Astrocyte (in vitro differentiated cells and primary cell): ENCODE measurements around the gene DDX31.

Experiments used
- EZH2 ChIP-seq: IDR thresholded peaks from 2 replicates; pipeline ENCODE4 v1.6.1; 2012; ENCODE audit warnings: mild to moderate bottlenecking, low read length, inconsistent platforms; ENCODE audit not compliant: insufficient read depth
- TF ChIP-seq, protein P1 (sequence below): IDR thresholded peaks from 2 replicates; pipeline ENCODE4 v1.5.1; 2011; ENCODE audit warnings: low read depth, mild to moderate bottlenecking, inconsistent platforms, low read length, moderate library complexity; ENCODE audit not compliant: insufficient read depth

- TF ChIP-seq, protein P1, sequence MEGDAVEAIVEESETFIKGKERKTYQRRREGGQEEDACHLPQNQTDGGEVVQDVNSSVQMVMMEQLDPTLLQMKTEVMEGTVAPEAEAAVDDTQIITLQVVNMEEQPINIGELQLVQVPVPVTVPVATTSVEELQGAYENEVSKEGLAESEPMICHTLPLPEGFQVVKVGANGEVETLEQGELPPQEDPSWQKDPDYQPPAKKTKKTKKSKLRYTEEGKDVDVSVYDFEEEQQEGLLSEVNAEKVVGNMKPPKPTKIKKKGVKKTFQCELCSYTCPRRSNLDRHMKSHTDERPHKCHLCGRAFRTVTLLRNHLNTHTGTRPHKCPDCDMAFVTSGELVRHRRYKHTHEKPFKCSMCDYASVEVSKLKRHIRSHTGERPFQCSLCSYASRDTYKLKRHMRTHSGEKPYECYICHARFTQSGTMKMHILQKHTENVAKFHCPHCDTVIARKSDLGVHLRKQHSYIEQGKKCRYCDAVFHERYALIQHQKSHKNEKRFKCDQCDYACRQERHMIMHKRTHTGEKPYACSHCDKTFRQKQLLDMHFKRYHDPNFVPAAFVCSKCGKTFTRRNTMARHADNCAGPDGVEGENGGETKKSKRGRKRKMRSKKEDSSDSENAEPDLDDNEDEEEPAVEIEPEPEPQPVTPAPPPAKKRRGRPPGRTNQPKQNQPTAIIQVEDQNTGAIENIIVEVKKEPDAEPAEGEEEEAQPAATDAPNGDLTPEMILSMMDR = no peak
- peak; percentile 41 for TF ChIP-seq EZH2
These were observed 84.9 kb downstream of the DDX31 start for GRCh38 chr9:132584601-132585560.
